HUES6 (cell line): Measurements from ENCODE around the gene DNM1.

ENCODE experiments used
- H3K27ac ChIP-seq: 2 replicates; pipeline ENCODE4 v1.7.0; 2013; ENCODE audit warnings: low read depth, mild to moderate bottlenecking, low read length, inconsistent platforms
- H3K27me3 ChIP-seq: 2 replicates; pipeline ENCODE4 v1.6.1; 2013; ENCODE audit warnings: low read length; ENCODE audit not compliant: control insufficient read depth, insufficient read depth
- H3K36me3 ChIP-seq: 2 replicates; pipeline ENCODE4 v1.6.1; 2013; ENCODE audit warnings: low read length; ENCODE audit not compliant: control insufficient read depth, insufficient read depth
- H3K4me1 ChIP-seq: 2 replicates; pipeline ENCODE4 v1.6.1; 2013; ENCODE audit warnings: low read length; ENCODE audit not compliant: control insufficient read depth, insufficient read depth
- H3K4me3 ChIP-seq: 2 replicates; pipeline ENCODE4 v1.5.1; 2013; ENCODE audit warnings: low read depth, low read length
- H3K9ac ChIP-seq: one replicate; pipeline ENCODE4 v1.6.1; 2013; ENCODE audit warnings: mild to moderate bottlenecking, low read length
- H3K9me3 ChIP-seq: 2 replicates; pipeline ENCODE4 v1.6.1; 2013; ENCODE audit warnings: low read depth, low read length; ENCODE audit not compliant: control insufficient read depth, insufficient read depth

The DNM1 gene

DNA sequence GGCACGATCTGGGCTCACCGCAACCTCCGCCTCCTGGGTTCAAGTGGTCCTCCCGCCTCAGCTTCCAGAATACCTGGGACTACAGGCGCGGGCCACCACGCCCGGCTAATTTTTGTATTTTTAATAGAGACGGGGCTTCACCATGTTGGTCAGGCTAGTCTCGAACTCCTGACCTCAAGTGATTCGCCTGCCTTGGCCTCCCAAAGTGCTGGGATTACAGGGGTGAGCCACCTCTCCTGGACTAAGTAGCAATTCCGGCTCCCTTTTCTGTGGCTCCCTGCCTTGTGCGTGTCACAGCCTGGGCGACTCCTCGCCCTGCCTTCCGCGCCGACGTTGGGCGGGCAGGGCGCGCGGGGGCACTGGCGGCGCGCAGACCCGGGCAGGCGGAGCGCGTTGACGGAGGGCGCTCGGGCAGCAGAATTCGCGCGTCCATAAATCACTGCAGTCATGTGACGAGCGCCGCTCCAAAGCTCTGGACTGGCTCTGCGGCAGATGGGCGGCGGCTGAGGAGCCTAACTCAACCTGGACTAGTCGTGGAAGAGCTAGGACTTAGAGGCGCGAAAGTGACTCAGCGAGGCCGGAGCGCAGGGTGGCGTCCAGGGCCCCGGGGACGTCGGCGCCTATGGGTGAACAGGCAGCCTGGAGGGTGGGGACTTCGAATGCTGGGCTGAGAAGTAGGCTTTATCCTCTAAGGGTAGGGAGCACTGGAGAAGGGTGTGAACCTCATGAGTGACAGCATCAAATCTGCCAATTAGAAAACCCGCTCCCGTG is 10.4 kb upstream of the DNM1 start:
- H3K4me3 ChIP-seq = peak overlapping the region; percentile 40; the same call in 1 of the 2 replicates
- H3K9ac ChIP-seq = no peak overlapping the region
- no peak overlapping the region for H3K27ac ChIP-seq
- H3K4me1 ChIP-seq = peaks cover 7% of the 10 kb centered on the region
- no peaks in the 10 kb centered on the region for H3K9me3 ChIP-seq
- H3K27me3 ChIP-seq = no peaks in the 10 kb centered on the region
- peaks cover 16% of the 10 kb centered on the region for H3K36me3 ChIP-seq

DNA sequence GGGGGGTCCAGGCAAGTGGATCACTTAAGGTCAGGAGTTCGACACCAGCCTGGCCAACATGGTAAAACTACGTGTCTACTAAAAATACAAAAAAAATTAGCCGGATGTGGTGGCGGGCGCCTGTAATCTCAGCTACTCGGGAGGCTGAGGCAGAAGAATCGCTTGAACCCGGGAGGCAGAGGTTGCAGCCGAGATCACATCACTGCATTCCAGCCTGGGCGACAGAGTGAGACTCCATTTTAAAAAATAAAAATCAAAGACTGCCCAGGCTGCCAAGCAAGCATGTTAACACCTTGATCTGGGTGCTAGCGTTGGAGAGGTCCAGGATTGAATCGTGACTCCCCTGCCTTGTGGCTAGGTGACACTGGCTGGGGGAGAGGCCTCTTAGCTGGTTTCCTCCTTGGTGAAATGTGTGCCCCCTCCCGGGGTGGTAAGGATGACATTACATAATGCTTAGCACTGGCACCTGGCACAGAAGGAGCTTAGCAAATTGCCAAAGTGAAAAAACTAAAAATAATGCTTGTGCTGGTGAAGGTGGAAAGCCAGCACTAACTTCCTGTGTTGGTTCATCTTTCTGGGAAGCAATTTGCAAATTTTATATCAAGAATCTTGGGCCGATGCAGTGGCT is 9.6 kb upstream of the DNM1 start:
- Histone ChIP-seq H3K4me1 (peaks cover 7% of the 10 kb centered on the region), H3K9me3 (no peaks in the 10 kb centered on the region), H3K27me3 (no peaks in the 10 kb centered on the region), H3K4me3 (peak overlapping the region; percentile 40; the same call in 1 of the 2 replicates), H3K36me3 (peaks cover 10% of the 10 kb centered on the region), H3K27ac (no peak overlapping the region), H3K9ac (no peak overlapping the region)

DNA sequence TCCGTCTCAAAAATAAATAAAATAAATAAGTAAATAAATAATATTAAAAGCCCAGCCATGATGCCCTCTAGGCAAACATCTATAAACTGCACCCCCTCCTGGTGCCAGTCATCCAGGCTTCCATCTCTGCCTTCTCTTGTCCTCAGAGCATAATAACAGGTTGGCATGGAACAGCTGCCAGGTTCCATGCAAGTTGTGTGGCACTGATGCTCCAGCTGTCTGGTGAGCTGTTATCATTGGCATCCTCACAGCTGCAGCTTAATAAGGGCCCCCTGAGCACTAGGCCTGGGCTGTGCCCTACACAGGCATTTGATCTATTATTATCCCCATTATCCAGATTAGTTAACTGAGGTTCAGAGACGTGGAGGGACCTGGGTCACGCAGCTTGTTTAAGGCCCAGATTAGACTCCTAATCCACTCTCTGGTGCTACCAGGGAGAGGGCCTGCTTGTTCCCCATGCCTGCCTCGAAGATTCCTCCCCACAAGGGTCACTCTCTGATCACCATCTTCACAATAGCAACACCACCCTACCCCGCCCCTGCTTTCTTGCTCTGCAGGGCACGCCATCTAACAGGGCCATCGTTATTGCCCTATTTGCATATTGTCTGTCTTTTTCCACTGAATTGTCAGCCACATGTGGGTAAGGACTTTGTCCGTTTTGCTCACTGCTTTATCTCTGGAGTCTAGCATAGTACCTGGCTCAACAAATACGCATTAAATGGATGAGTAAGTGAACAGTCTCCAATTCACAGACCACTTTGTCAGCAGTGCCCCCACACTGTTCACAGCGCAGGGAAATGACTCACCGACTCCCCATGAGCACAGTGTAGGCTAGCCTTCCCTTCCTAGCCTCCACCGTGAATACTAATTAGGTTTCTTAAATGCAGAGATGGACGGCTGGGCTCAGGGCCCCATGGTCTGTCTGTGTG is 1.5 kb upstream of the DNM1 start:
- peak overlapping the region; percentile 29 for H3K9ac ChIP-seq
- H3K27me3 ChIP-seq = no peaks in the 10 kb centered on the region
- 0 out of 2 replicates have a peak, but pooled peaks cover 2% of the 10 kb centered on the region for H3K36me3 ChIP-seq
- H3K4me1 ChIP-seq = peaks cover 26% of the 10 kb centered on the region
- no peaks in the 10 kb centered on the region for H3K9me3 ChIP-seq
- no peak overlapping the region for H3K4me3 ChIP-seq
- H3K27ac ChIP-seq = peak overlapping the region; percentile 2; the same call in 1 of the 2 replicates

DNA sequence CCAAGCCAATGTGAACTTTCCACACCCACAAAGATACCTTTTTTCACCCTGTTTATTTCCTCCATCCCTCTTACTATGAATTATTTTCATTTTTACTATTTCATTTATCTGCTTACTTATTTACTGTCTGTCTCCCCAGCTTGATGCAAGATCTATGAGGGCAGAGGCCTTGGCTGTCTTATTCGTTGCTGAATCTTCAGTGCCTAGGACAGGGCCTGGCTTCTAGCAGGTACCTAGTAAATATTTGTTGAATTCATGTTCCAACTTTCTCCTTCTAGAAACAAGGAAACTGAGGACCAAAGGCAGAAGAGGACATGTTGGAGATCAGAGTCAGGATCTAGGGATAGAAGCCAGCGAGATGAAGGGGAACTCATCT is 543 bp upstream of the DNM1 start:
- Histone ChIP-seq H3K4me3 (peak overlapping the region; percentile 71; the same call in 1 of the 2 replicates), H3K4me1 (peaks cover 26% of the 10 kb centered on the region), H3K27me3 (no peaks in the 10 kb centered on the region), H3K9me3 (no peaks in the 10 kb centered on the region), H3K36me3 (0 out of 2 replicates have a peak, but pooled peaks cover 2% of the 10 kb centered on the region), H3K27ac (no peak overlapping the region; the same call in 1 of the 2 replicates), H3K9ac (no peak overlapping the region)

DNA sequence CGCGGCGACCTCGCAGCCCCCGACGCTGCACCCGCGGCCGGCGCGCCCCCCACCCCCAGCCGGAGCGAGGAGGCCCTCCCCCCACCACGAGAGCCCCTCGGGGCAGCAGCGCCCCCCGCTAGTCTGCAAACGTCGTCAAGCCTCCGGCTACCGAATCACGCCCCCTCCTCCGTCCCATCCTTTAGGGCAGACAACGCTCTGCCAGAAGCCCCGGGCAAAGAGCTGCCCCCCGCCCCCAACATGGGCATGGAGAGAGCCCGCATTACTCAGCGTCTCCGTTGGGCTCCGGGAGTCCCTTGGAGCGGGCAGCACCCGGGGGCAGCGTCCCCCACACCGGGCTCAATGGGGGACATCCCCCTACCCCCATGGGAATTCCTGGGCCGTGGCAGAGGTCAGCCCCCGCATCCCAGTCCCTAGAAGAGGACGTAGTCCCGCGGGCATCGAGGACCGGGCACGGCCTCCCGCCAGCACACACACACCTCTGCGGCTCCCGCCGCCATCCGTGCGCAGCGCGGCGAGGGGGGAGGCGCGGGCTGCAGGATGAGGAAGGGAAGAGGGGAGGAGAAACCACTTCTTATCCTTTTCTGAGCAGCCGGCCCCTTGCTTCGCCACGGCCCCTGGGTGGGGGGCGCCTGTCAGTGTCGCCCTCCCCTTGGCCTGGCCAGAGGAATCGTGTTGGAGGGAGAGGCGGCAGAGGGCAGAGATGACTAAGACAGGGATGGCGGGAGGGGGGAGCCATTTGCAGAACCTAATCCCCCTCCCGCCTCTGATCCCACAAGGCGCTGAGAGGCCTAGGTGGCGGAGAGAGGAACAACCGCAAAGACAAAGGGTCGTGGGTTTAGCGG is 750 bp downstream of the DNM1 start:
- H3K9ac ChIP-seq = peak overlapping the region; percentile 81

DNA sequence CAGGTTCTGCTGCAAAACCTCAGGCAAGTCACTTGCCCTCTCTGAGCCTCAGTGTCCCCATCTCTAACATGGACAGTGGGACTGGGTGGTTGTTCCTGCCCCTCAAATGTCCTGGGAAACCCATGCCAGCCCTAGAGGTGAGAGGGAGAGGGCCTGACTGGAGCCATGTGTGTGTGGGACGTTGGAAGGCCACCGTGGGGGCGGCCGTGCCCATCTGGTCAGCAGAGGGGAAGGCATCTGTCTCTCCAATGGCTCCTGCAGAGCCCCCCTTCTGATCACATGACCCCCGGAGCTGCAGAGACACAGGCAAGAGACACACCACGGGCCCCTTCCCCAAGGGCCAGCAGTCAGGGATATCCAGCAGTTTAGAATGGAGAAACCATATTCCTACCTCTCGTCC is 1.7 kb downstream of the DNM1 start:
- peaks cover 26% of the 10 kb centered on the region for H3K4me1 ChIP-seq
- no peaks in the 10 kb centered on the region for H3K27me3 ChIP-seq
- peaks cover 5% of the 10 kb centered on the region; the same call in 1 of the 2 replicates for H3K36me3 ChIP-seq
- H3K9ac ChIP-seq = peak overlapping the region; percentile 81
- no peaks in the 10 kb centered on the region for H3K9me3 ChIP-seq
- H3K27ac ChIP-seq = no peak overlapping the region
- peak overlapping the region; percentile 71 for H3K4me3 ChIP-seq

More for the DNA sequence above, 750 bp downstream of the DNM1 start:
- Histone ChIP-seq H3K4me3 (peak overlapping the region; percentile 71), H3K36me3 (peaks cover 5% of the 10 kb centered on the region; the same call in 1 of the 2 replicates), H3K4me1 (peaks cover 26% of the 10 kb centered on the region), H3K9me3 (no peaks in the 10 kb centered on the region), H3K27ac (peak overlapping the region; percentile 64; the same call in 1 of the 2 replicates), H3K27me3 (no peaks in the 10 kb centered on the region)

DNA sequence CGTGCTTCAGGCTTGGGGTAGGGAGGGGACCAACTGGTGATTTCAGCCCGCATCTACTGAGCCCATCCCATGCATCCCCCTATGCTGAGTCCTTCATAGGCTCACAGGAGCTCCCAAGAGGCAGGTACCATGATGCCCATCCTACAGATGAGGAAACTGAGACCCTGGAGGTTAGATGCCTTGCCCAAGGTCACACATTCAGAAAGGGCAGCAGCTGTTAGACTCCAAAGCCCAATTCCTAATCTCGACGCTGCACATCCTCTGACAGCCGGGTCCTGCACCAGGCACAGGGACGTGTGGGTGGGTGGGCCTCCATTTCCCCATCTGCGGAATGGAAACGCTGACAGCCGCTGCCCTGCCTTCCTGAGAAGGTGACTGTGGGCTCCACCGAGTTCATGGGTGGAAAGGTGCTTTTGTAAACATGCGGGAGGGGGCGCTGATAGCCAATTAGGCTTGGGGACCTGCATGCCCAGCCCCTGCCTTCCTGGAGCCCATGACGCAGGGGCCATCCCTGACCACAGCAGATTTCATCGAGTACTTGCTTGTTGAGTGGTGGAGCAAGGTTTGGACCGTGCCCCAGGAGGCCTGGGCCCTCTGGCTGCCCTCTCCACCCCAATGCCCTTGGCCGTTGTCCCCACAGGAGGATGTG is 2.2 kb downstream of the DNM1 start:
- H3K4me3 ChIP-seq = no peak overlapping the region
- peaks cover 26% of the 10 kb centered on the region for H3K4me1 ChIP-seq
- no peak overlapping the region for H3K9ac ChIP-seq
- no peaks in the 10 kb centered on the region for H3K27me3 ChIP-seq
- H3K36me3 ChIP-seq = peaks cover 5% of the 10 kb centered on the region; the same call in 1 of the 2 replicates
- H3K9me3 ChIP-seq = no peaks in the 10 kb centered on the region
- no peak overlapping the region for H3K27ac ChIP-seq

DNA sequence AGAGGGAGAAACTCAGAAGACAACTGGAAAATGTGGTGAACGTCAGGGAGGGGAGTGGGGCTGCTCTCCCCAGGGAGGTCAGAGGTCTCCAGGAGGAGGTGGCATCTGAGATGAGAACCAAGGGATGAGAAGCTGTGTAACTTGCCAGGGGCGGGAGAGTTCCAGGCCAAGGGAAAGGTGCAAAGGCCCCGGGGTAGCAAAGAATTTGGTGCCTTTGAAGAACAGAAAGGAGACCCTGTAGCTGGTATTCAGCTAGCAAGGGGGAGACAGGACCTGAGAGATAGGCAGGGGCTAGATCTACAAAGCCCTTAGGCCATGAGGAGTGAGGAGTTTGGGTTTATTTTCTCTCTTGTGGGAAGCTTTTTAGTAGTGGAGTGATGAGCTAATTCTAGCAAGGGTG is 3.3 kb downstream of the DNM1 start:
- Histone ChIP-seq H3K27ac (no peak overlapping the region), H3K27me3 (no peaks in the 10 kb centered on the region), H3K9ac (no peak overlapping the region), H3K4me1 (peaks cover 26% of the 10 kb centered on the region), H3K4me3 (no peak overlapping the region), H3K9me3 (no peaks in the 10 kb centered on the region), H3K36me3 (peaks cover 5% of the 10 kb centered on the region; the same call in 1 of the 2 replicates)

DNA sequence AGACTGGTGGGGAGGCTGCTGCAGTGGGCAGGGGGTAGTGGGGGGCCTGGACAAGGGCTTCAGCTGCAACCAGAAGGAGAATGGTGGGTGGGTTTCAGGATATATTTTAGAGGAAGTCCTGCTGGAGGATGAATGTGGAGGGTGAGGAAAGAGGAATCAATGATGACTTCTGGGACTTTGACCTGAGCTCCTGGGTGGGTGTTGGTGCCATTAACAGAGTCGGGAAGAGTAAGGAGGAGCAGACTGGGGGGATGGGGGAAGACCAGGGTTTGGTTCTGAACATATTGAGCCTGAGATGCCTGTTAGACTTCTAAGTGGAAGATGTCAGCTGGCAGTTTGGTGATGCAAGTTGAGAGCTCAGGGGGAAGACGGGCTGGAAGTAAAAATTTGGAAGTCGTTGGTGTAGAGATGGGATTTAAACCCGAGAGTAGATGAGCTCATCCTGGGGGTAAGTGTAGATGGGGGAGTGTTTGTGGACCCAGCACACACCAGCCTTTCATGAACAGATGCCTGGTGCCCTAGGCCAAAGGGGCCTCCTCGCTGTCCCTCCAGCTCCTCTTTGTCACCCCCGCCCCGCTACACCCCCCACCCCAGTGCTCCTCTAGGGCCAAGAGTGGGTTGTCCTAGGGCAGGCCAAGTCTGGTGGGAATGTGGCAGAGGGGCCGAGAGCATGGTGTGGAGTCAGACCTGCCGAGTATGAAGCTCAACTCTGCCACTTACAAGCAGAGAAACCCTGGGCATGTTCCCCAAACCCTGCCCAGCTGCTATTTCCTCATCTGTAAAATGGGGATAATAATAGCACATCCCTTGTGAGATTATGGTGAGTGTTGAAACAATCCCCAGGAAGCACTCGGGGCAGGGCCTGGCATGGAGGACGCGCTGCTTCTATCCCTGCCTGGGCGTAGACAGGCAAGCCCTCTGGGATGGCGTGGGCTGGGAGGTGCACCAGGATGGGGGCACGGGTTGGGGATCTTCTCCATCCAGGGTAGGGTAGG is 4.0 kb downstream of the DNM1 start:
- H3K9ac ChIP-seq = no peak overlapping the region
- no peak overlapping the region for H3K27ac ChIP-seq
- H3K9me3 ChIP-seq = no peaks in the 10 kb centered on the region
- no peak overlapping the region for H3K4me3 ChIP-seq
- H3K27me3 ChIP-seq = no peaks in the 10 kb centered on the region
- H3K36me3 ChIP-seq = peaks cover 5% of the 10 kb centered on the region; the same call in 1 of the 2 replicates
- peaks cover 19% of the 10 kb centered on the region for H3K4me1 ChIP-seq
